ENCODE data around the gene ENTPD8. TPM values are rescaled to one million over a fixed set of nuclear protein-coding genes. Genes with fewer than 3 reads are reported as not detected.
"Not testable (repeated sequence)": the region's sequence is repeated elsewhere in the genome, so short reads cannot be mapped to it uniquely, and the experiment has no call there.

Gene ENTPD8
- total and polyA plus RNA-seq, 2 of the 13 experiments (the other 11 are each of a cell fraction or from before 2014, with no cell fraction given) = 0.26 to 0.44 TPM

GRCh38 chr9:137452006-137452760 is 11.0 kb upstream of the ENTPD8 start (continued):
- TF ChIP-seq BCLAF1 (IDR thresholded peaks at IDR 0.05) (no peak), NR1H2 (CRISPR knock-in tag; IDR thresholded peaks at IDR 0.05; ENCODE audit: borderline replicate concordance, low read depth) (no peak)

- H3K4me3 ChIP-seq (replicated peaks in 1 of 3; ENCODE audit: insufficient read depth in 1 of 3, low read depth in 2 of 3, low read length in 3 of 3); H2AFZ ChIP-seq (ENCODE audit: low read length); FAIRE-seq; ATAC-seq; H4K20me1 ChIP-seq (ENCODE audit: insufficient read depth, low read length); H3K4me2 ChIP-seq (ENCODE audit: low read depth, low read length); DNase-seq (ENCODE audit: low spot score); H3K27ac ChIP-seq (ENCODE audit: extremely low read length, insufficient read depth, low read length); H3K9ac ChIP-seq (ENCODE audit: insufficient read depth, low read depth, low read length); in situ Hi-C loops (cut with HindIII; ENCODE audit: extremely low pct_ligation_motif_present, low pct_unique_long_range_greater_than_20kb); H3K79me2 ChIP-seq (ENCODE audit: insufficient read depth, low read length); CTCF ChIA-PET (ENCODE audit: low intra/inter-chr PET ratio, low total read pairs); BruUV-seq (replicated peaks); H3K9me3 ChIP-seq (ENCODE audit: low read length); intact Hi-C loops (cut with micrococcal nuclease; ENCODE audit: unreplicated experiment); H3K27me3 ChIP-seq (ENCODE audit: control insufficient read depth in 1 of 2, insufficient read depth in 2 of 2, low read length in 2 of 2); POLR2A ChIA-PET: not testable (repeated sequence)
- H3K4me1 ChIP-seq (ENCODE audit: insufficient read depth, low read length) = peaks cover 48% of the 10 kb centered on the region
- peaks cover 10 to 39% of the 10 kb centered on the region in 2 experiments for H3K36me3 ChIP-seq (replicated peaks in 1 of 2; ENCODE audit: control insufficient read depth in 1 of 2, insufficient read depth in 2 of 2, low read length in 2 of 2)
- 96% methylated on average over 17 of the region's 31 CpGs for WGBS (ENCODE audit: low lambda C conversion rate)
These were observed 10.3 kb upstream of the ENTPD8 start for GRCh38 chr9:137451264-137452005.
